ENCODE measurements around the gene DEGS2.

The DEGS2 gene

DNA sequence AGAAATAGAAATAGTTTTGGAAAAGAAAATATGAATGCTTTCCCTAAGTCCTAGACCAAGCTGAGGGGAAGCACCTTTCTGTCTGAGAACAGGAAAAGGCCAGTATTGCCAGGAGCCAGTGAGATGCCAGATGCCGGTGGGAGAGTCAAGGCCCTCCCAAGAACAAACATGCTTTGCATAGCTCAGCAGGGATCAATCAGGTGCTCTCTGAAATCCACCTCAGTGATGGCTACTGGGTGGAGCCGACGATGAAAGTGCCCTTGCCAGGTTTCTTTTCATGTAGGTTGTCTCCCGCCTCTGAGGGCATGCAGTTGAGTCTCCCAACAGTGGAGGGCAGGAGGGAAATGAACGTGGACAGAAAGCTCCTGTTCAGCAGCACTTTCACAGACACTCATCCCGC is 28.3 kb downstream of the DEGS2 start:
- TF ChIP-seq, protein P1, sequence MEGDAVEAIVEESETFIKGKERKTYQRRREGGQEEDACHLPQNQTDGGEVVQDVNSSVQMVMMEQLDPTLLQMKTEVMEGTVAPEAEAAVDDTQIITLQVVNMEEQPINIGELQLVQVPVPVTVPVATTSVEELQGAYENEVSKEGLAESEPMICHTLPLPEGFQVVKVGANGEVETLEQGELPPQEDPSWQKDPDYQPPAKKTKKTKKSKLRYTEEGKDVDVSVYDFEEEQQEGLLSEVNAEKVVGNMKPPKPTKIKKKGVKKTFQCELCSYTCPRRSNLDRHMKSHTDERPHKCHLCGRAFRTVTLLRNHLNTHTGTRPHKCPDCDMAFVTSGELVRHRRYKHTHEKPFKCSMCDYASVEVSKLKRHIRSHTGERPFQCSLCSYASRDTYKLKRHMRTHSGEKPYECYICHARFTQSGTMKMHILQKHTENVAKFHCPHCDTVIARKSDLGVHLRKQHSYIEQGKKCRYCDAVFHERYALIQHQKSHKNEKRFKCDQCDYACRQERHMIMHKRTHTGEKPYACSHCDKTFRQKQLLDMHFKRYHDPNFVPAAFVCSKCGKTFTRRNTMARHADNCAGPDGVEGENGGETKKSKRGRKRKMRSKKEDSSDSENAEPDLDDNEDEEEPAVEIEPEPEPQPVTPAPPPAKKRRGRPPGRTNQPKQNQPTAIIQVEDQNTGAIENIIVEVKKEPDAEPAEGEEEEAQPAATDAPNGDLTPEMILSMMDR (IDR thresholded peaks at IDR 0.05; ENCODE audit: insufficient read depth, low read length, missing control alignments): no peak
- ChIA-PET CTCF (interaction anchor here (1.2 to 2.6 kb wide), 2 partner anchors 10 to 23 kb away, joined by 3 to 12 read pairs; no protein-coding TSS in a partner anchor), POLR2A (interaction anchor here (0.6 kb wide), 1 partner anchor 100 kb away, joined by 3 read pairs; no protein-coding TSS in a partner anchor)
- no peak overlapping the region for H3K4me3 ChIP-seq (ENCODE audit: low read depth, low read length)
- no peak for DNase-seq (ENCODE audit: low read depth, low spot score)

DNA sequence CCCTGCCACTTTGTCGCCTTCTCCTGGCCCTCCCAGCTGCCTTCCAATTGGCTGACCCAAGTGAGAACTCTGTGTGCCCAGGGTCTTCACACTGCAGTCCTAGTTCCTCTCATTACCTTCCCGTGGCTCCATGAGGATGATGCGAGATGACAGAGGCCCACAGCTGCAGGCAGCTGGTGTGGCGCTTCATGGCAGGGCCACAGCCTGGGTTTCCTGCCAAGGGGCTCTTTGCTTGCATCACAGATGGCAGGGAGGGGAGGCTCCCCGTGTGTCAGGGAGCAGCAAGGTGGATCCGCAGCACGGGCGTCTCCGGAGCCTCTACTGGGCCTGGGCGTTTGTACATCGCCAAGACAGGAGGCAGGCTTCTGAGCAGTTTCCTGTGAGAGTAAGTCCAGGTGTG is 28.9 kb downstream of the DEGS2 start:
- no peak overlapping the region for H3K4me3 ChIP-seq (ENCODE audit: low read depth, low read length)
- ChIA-PET POLR2A (no interaction called here), CTCF (interaction anchor here (1.0 to 2.6 kb wide), 2 partner anchors 22 to 149 kb away, joined by 3 to 12 read pairs; no protein-coding TSS in a partner anchor)
- TF ChIP-seq, protein P1 (IDR thresholded peaks at IDR 0.05; ENCODE audit: insufficient read depth, low read length, missing control alignments): no peak
- DNase-seq (ENCODE audit: low read depth, low spot score): no peak

DNA sequence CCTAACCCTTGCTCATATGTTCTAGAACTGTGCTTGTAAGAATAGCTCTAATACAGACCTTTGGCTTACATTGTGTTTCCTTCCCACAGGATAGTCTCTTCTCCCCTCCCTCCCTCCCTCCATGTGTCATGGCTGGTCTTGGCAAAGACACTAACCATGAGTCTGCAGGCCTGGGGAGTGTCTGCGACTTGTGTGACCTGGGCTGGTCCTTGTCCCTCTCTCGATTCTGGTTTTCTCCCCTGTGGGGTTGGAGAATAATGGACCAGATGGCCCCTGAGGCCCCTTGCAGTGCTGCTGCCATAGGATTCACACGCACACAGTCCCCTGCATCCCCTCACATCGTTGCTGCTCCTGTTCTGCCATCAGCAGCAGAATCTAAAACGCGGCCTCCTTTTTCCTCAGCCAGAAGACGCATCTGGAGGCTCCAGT is 30.3 kb downstream of the DEGS2 start:
- ChIA-PET POLR2A (interaction anchor here (1.0 kb wide), 1 partner anchor 10 kb away, joined by 5 read pairs; no protein-coding TSS in a partner anchor), CTCF (interaction anchor here (0.8 to 1.8 kb wide), 4 partner anchors 10 to 147 kb away, joined by 3 to 7 read pairs (median 4); no protein-coding TSS in a partner anchor)
- H3K4me3 ChIP-seq (ENCODE audit: low read depth, low read length): no peak overlapping the region
- DNase-seq (ENCODE audit: low read depth, low spot score): no peak
- TF ChIP-seq, protein P1 (IDR thresholded peaks at IDR 0.05; ENCODE audit: insufficient read depth, low read length, missing control alignments): no peak

DNA sequence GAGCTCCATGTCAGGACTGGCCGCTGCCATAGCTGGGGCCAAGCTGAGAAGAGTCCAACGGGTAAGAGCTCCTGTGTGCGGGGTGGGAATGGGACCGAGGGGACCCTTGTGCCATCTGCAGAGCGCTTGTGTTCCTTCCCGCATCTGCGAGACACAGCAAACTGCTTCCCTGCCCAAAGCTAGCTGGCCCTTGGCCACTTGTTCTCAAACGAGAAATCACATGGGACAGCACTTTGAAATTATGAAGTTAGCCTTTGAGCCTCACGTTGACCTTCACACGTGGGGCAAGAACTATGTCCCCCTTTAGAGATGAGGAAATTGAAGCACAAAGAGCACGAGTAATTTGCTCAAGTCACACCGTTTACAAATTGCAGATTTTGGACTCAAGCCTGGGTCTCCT is 30.8 kb downstream of the DEGS2 start:
- ChIA-PET CTCF (interaction anchor here (0.8 to 1.8 kb wide), 5 partner anchors 10 to 147 kb away, joined by 3 to 7 read pairs (median 4); no protein-coding TSS in a partner anchor), POLR2A (interaction anchor here (1.0 kb wide), 1 partner anchor 10 kb away, joined by 5 read pairs; no protein-coding TSS in a partner anchor)
- TF ChIP-seq, protein P1 (IDR thresholded peaks at IDR 0.05; ENCODE audit: insufficient read depth, low read length, missing control alignments): no peak
- no peak overlapping the region for H3K4me3 ChIP-seq (ENCODE audit: low read depth, low read length)
- DNase-seq (ENCODE audit: low read depth, low spot score): no peak

DNA sequence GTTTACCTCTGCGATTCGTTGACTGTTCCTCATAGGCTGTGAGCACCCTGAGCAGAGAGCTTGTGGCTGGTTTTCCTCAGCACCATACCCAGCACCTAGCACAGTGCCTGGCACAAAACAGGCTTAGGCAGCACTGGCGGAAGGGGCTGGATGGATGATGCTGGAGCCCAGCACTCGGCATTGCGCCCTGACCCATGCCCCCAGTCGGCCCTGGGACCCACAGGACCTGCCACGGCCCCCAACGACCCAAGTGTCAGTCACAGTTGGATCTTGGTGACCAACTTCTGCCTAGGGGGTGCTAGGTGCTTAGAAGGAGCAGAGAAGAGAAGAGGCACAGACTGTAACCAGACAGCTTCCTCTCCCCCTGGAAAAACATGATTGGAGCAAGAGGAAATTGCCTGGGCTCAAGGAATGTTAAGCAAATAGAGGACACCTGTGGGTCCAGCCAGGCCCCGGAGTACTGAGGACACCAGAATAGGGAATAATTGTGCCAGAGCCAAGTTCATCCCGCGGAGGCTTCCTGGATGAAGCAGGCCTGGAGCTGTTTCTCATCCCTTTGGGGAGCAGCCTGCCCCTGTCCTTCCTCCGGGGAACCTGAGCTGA is 31.5 kb downstream of the DEGS2 start:
- ChIA-PET POLR2A (interaction anchor here (1.0 kb wide), 1 partner anchor 9 kb away, joined by 5 read pairs; no protein-coding TSS in a partner anchor), CTCF (interaction anchor here (1.8 kb wide), 2 partner anchors 20 to 65 kb away, joined by 6 to 7 read pairs; no protein-coding TSS in a partner anchor)
- no peak overlapping the region for H3K4me3 ChIP-seq (ENCODE audit: low read depth, low read length)
- TF ChIP-seq, protein P1 (IDR thresholded peaks at IDR 0.05; ENCODE audit: insufficient read depth, low read length, missing control alignments): no peak
- DNase-seq (ENCODE audit: low read depth, low spot score): no peak

DNA sequence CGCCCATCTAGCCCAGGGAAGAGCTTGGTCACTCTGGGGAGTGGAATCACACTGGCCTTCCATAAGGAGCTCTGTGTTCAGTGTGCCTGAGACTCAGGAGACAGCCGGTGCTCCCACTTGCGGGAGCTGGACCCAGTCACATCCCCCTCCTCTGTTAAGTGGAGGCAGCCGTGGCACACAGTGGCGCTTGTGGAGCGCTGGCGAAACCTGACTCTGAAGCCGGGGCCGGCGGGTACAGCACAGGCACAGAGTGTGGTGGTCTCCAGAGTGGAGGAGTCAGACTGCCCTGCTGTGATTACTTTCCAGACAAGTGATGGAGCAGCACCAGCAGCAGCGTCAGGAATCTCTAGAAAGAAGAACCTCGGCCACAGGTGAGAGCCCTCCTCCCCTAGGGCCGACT is 33.0 kb downstream of the DEGS2 start:
- H3K4me3 ChIP-seq (ENCODE audit: low read depth, low read length): no peak overlapping the region
- POLR2A ChIA-PET: no interaction called here

More for the DNA sequence above, 33.0 kb downstream of the DEGS2 start:
- TF ChIP-seq, protein P1 (IDR thresholded peaks at IDR 0.05; ENCODE audit: insufficient read depth, low read length, missing control alignments): no peak
- DNase-seq (ENCODE audit: low read depth, low spot score): no peak
- CTCF ChIA-PET: interaction anchor here (1.2 to 1.5 kb wide), 4 partner anchors 11 to 18 kb away, joined by 3 to 6 read pairs (median 5); no protein-coding TSS in a partner anchor
